Subcutaneous adipose tissue (tissue), 4 donors: ENCODE data around the gene PPP2R2D. TPM values are rescaled to one million over a fixed set of nuclear protein-coding genes. Genes with fewer than 3 reads are reported as not detected.

Experiments used
- total RNA-seq, 4 donors: library from RNA; depleted of rRNA; stranded (reverse); fragments of >200 nt; gene quantifications; one replicate each; pipeline ENCODE4 v1.1.0, GENCODE V29; 2016
- TF ChIP-seq, protein P1 (sequence below): fragments of 450-650 bp; IDR thresholded peaks from one replicate; pipeline ENCODE4 v1.5.1; 2016; ENCODE audit warnings: low read depth, mild to moderate bottlenecking, control low read depth, antibody characterized with exemption, moderate library complexity

Gene PPP2R2D
- total RNA-seq, 4 donors from 2014 or later, result 27.5 to 41.4 (median 29.5) TPM

DNA sequence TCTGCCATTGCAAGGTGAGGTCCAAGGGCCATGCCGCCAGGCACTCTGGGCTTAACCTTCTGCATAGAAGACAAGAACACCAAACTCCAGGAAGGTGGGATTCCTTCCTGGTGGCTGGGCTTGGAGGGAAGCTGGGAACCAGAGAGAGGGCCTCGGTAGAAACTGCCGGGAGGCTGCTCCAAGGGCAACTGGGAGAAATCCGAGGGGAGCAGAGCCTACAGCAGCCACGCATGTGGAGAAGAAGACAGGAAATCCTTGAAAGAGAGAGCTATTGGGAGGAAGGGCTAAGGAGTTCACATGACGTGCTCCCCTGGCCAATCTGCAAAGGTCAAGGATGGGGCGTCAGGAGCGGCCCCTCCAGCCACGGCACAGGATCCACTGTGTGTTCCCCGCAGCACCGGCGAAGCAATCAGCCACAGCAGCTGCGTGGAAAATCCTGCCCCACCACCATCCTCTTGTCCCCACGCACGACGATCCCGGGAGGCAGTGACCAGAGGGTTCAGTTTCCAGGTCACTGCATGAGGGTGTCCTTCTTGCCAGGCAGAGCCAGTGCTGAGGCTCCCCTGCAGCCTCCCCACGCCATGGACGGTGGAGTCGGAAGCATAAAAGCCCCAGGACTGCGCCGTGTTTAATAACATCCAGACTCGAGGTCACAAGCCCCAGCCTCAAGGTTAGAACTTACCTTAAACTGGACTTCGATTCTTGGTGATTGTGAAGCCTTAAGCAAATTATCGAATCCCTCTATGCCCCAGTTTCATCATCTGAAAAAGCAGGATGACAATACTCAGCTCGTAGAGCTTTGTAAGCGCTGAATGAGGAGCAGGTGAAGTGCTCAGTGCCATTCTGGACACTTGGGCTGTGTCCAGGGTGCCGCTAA, 8.6 kb upstream of the PPP2R2D start:
- TF ChIP-seq, protein P1, sequence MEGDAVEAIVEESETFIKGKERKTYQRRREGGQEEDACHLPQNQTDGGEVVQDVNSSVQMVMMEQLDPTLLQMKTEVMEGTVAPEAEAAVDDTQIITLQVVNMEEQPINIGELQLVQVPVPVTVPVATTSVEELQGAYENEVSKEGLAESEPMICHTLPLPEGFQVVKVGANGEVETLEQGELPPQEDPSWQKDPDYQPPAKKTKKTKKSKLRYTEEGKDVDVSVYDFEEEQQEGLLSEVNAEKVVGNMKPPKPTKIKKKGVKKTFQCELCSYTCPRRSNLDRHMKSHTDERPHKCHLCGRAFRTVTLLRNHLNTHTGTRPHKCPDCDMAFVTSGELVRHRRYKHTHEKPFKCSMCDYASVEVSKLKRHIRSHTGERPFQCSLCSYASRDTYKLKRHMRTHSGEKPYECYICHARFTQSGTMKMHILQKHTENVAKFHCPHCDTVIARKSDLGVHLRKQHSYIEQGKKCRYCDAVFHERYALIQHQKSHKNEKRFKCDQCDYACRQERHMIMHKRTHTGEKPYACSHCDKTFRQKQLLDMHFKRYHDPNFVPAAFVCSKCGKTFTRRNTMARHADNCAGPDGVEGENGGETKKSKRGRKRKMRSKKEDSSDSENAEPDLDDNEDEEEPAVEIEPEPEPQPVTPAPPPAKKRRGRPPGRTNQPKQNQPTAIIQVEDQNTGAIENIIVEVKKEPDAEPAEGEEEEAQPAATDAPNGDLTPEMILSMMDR, result no peak

DNA sequence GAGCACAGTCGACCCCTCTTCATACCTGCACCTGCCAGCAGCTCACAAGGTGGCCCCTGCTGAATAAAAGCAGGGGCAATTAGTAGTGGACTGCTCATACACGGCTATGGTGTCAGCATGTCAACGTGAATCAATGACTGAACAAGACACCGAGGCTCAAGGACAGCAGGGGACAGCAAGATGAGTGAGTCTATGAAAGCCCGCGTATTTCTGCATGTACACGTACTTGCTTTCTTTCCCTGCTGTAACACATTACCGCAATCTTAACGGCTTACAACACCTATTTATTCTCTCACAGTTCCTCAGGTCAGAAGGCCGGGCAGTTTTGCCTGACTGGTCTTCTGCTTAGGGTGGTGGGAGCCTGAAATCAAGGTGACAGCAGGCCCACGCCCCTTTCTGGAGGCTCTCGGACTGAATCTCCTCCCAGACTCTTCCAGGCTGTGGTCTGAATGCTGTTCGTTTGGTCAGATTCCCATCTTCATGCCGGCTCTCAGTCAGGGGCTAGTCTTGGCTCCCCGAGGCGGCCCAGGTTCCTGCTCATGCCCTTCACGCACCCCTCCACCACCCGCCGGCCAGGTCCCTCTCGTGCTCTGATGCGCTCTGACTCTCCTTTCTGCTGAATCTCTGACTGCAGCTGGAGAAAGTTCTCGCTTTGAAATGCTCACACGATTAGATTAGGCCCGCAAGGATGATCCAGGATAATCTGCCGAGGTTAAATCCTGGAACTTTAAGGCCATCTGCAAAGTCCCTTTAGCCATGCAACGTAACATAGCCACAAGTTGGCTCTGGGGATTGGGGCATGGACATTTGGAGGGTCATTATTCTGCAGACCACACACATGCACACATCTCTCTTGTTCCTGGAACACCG, 7.8 kb upstream of the PPP2R2D start:
- TF ChIP-seq, protein P1, result no peak

DNA sequence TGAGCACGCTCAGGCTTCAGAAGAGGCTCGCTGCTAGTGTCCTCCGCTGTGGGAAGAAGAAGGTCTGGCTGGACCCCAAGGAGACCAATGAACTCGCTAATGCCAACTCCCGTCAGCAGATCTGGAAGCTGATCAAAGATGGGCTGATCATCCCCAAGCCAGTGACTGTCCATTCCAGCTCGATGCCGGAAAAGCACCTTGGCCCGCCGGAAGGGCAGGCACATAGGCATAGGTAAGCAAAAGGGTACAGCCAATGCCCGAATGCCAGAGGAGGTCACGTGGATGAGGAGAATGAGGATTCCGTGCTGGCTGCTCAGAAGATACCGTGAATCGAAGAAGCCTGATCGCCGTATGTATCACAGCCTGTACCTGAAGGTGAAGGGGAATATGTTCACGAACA, 5.7 kb upstream of the PPP2R2D start:
- TF ChIP-seq, protein P1, result no peak

DNA sequence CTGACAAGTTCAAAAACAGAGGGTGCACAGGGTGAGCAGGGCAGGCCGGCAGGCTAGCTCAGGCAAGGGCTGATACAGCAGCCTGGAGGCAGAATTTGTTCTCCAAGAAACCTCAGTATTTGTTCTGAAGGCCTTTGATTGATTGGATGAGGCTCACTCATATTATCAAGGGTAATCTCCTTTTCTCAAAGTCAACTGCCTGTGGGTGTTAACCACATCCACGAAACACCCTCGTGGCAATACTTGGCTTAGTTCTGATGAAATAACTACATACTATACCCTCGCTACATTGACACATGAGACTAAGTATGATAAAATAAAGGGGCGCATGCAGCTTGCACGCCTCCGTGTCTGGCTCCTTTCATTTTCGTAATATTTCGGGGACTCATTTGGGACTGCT, 4.4 kb upstream of the PPP2R2D start:
- TF ChIP-seq, protein P1, result no peak

DNA sequence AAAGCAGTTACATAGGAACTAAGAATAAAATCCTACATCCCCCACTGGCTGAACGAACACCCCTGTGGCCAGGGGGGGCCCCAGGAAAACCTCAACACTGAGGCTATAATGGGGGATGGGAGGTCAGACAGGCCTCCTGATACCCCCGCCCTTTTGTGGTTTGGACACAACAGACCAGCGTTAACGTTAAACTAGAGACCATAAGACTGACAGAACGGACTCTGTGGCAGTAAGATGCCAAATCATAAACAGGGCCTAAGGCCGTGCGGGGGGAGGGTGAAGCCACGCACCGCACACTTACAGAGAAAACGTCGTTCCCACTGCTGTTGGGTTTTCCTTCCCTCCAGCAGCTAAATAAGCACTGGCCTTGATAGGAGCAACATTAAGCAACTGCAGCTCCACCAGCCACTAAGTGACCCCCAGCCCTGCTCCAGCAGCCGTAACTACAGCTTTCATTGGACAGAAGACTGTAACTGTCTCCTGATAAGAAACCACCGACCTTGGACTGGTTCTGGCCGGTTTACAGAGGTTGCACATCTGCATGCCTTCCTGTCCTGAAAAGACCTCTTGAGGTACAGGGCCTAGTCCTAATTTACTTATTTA, 3.4 kb upstream of the PPP2R2D start:
- TF ChIP-seq, protein P1, result no peak

DNA sequence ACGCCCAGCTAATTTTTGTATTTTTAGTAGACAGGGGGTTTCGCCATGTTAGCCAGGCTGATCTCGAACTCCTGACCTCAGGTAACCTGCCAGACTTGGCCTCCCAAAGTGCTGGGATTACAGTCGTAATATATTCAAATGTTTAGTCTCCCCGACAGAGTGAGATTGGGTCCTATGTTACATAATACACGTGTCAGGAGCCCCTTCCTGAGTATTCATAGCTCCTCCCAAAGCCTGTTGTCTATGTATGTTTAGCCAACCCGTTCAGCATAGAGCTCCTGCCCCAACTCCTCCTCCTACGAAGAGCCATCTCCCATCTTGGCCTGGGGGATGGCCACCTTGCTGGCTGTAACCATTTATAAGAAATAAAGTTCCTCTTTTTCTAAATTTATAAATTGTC, 2.7 kb upstream of the PPP2R2D start:
- TF ChIP-seq, protein P1, result no peak

DNA sequence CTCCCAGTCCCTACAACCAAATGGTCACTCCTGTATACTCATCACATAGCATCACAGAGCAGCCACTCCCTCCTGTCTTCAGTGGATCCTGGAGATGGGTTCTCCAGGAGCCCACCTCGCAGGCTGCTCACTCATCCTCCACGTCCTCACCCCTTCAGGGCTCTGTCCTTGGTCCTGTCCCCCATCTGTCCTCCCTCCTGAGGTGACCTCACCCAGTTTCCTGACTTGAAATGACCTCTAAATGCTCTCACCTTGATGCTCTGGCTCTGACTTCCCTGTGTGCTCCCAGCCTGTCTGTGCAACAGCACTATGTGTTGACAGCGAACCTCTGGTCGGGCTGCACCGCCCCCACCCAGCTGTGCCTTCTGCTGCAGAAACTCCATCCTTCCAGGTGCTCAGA, 2.1 kb upstream of the PPP2R2D start:
- TF ChIP-seq, protein P1, result no peak
